Prostate gland (tissue), 2 donors: ENCODE results near the gene SIGLEC15. TPM values are rescaled to one million over a fixed set of nuclear protein-coding genes. Genes with fewer than 3 reads are reported as not detected.
A peak's percentile ranks its signal among the peaks of the same experiment; 100 is the strongest.

Source experiments
- DNase-seq: peaks from one replicate; pipeline ENCODE4 v3.0.0-alpha.2; 2019; ENCODE audit warnings: low spot score
- H3K27ac ChIP-seq, 2 donors: fragments of 200-600 bp; sonication (generic); 2 replicates each; pipeline ENCODE4 v1.5.1; 2017 to 2019
- H3K27me3 ChIP-seq: fragments of 200-600 bp; sonication (generic); replicated peaks from 2 replicates; pipeline ENCODE4 v1.5.1; 2019; ENCODE audit not compliant: insufficient read depth
- H3K36me3 ChIP-seq, 2 donors: fragments of 200-600 bp; sonication (generic); 1 replicate in 1 of 2; 2 replicates in 1 of 2; pipeline versions ENCODE4 v1.5.1 to v1.8.1; 2017 to 2019
- H3K4me1 ChIP-seq: fragments of 200-600 bp; sonication (generic); replicated peaks from 2 replicates; pipeline ENCODE4 v1.5.1; 2019
- H3K4me3 ChIP-seq, 2 donors: fragments of 200-600 bp; sonication (generic); 2 replicates each; pipeline ENCODE4 v1.5.1; 2017 to 2019
- H3K9me3 ChIP-seq: fragments of 200-600 bp; sonication (generic); 2 replicates; pipeline ENCODE4 v1.5.1; 2017
- CTCF ChIP-seq, 4 experiments: fragments of 200-600 bp in 2 of 4; fragments of 450-650 bp in 2 of 4; sonication (generic) in 2 of 4; IDR thresholded peaks; 1 replicate in 3 of 4; 2 replicates in 1 of 4; pipeline ENCODE4 v1.5.1; 2016 to 2019; ENCODE audit warnings: antibody characterized with exemption in 4 of 4, mild to moderate bottlenecking in 2 of 4, moderate library complexity in 2 of 4
- POLR2A ChIP-seq: fragments of 450-650 bp; IDR thresholded peaks from one replicate; pipeline ENCODE4 v1.6.1; 2016; ENCODE audit warnings: antibody characterized with exemption, mild to moderate bottlenecking
- POLR2AphosphoS5 ChIP-seq: sonication (generic); formaldehyde crosslinking; IDR thresholded peaks from one replicate; pipeline ENCODE4 v1.6.1; 2017; ENCODE audit warnings: antibody characterized with exemption
- WGBS: methylation state at CpG from one replicate; pipeline ENCODE4 v1.1.5; 2018; 5-methylcytosine and 5-hydroxymethylcytosine counted together
- intact Hi-C: fragments of 100-400 bp; cut with DNase I; formaldehyde crosslinking; loops from one replicate; pipeline ENCODE4 v1.14.2; 2022
- total RNA-seq, 2 donors: library from RNA; depleted of rRNA; stranded (reverse); fragments of >200 nt; gene quantifications; one replicate each; pipeline ENCODE4 v1.1.0, GENCODE V29; 2016

Gene SIGLEC15
- total RNA-seq, 2 donors from 2014 or later, result 0.91 TPM; not detected in 1

GRCh38 chr18:45782662-45783061 is 42.8 kb upstream of the SIGLEC15 start:
- Histone ChIP-seq H3K27me3 (no peaks in the 10 kb centered on the region), H3K9me3 (no peaks in the 10 kb centered on the region), H3K36me3 (no peaks in the 10 kb centered on the region), H3K27ac (peak overlapping the region; percentile 57 to 60), H3K4me1 (peaks cover 9% of the 10 kb centered on the region), H3K4me3 (no peak overlapping the region)
- peak; percentile 85 for DNase-seq
- 57% methylated on average over 1 of the region's 1 CpG for WGBS
- TF ChIP-seq CTCF (IDR thresholded peaks at IDR 0.05) (no peak), POLR2AphosphoS5 (peak; percentile 78)
- intact Hi-C loops, result no loop called here

- TF ChIP-seq CTCF (IDR thresholded peaks at IDR 0.05) (no peak), POLR2AphosphoS5 (no peak), POLR2A (no peak)
- Histone ChIP-seq H3K4me3 (no peak overlapping the region), H3K4me1 (peaks cover 9% of the 10 kb centered on the region), H3K27ac (peak overlapping the region; percentile 57 to 60), H3K9me3 (no peaks in the 10 kb centered on the region), H3K36me3 (no peaks in the 10 kb centered on the region), H3K27me3 (no peaks in the 10 kb centered on the region)
- WGBS, result 54% methylated on average over 9 of the region's 9 CpGs
- DNase-seq, result peak; percentile 36
- intact Hi-C loops, result no loop called here
Measured at GRCh38 chr18:45783097-45784075, 42.1 kb upstream of the SIGLEC15 start.

- no peaks in the 10 kb centered on the region for H3K27me3 ChIP-seq
- peak overlapping the region; percentile 48 to 60 for H3K27ac ChIP-seq
- DNase-seq, result peak; percentile 60
- H3K9me3 ChIP-seq, result no peaks in the 10 kb centered on the region
- 28% methylated on average over 4 of the region's 4 CpGs for WGBS
- TF ChIP-seq POLR2AphosphoS5, result peak; percentile 27
- TF ChIP-seq CTCF (IDR thresholded peaks at IDR 0.05), result no peak
- H3K4me1 ChIP-seq, result peaks cover 9% of the 10 kb centered on the region
- intact Hi-C loops, result no loop called here
- no peaks in the 10 kb centered on the region for H3K36me3 ChIP-seq
- no peak overlapping the region for H3K4me3 ChIP-seq
Measured at GRCh38 chr18:45785134-45785533, 40.3 kb upstream of the SIGLEC15 start.

GRCh38 chr18:45786941-45787340 is 38.5 kb upstream of the SIGLEC15 start:
- peaks cover 5% of the 10 kb centered on the region for H3K4me1 ChIP-seq
- intact Hi-C loops, result no loop called here
- no peak for DNase-seq
- TF ChIP-seq POLR2A (no peak), CTCF (IDR thresholded peaks at IDR 0.05) (no peak), POLR2AphosphoS5 (no peak)
- H3K36me3 ChIP-seq, result no peaks in the 10 kb centered on the region
- WGBS, result 96% methylated on average over 3 of the region's 3 CpGs
- no peak overlapping the region for H3K27ac ChIP-seq
- H3K9me3 ChIP-seq, result no peaks in the 10 kb centered on the region
- no peaks in the 10 kb centered on the region for H3K27me3 ChIP-seq
- H3K4me3 ChIP-seq, result no peak overlapping the region

GRCh38 chr18:45787346-45787745 is 38.1 kb upstream of the SIGLEC15 start:
- WGBS, result 79% methylated on average over 1 of the region's 1 CpG
- H3K4me3 ChIP-seq, result no peak overlapping the region
- H3K4me1 ChIP-seq, result peaks cover 5% of the 10 kb centered on the region
- H3K27ac ChIP-seq, result no peak overlapping the region
- DNase-seq, result no peak
- TF ChIP-seq POLR2A (no peak), CTCF (IDR thresholded peaks at IDR 0.05) (no peak), POLR2AphosphoS5 (no peak)
- no peaks in the 10 kb centered on the region for H3K36me3 ChIP-seq
- no peaks in the 10 kb centered on the region for H3K9me3 ChIP-seq
- intact Hi-C loops, result no loop called here
- no peaks in the 10 kb centered on the region for H3K27me3 ChIP-seq
